ENCODE measurements around the gene EMID1.

GRCh38 chr22:29302681-29303465 is 97.2 kb downstream of the EMID1 start:
- no peak; the same call in 1 of the 2 replicates for TF ChIP-seq CTCF (conservative IDR thresholded peaks at IDR 0.05)
- TF ChIP-seq EZH2 (IDR thresholded peaks at IDR 0.05; ENCODE audit: low read depth): no peak

Measured in PC-9 (cell line).